AG08396 (cell line): ENCODE data around the gene PAQR7.

Source experiments
- DNase-seq: peaks from one replicate; pipeline ENCODE4 v3.0.0; 2012; ENCODE audit warnings: low spot score, mixed read lengths

PAQR7 gene

GRCh38 chr1:25902462-25902861 is 27.0 kb upstream of the PAQR7 start:
- no peak for DNase-seq

- DNase-seq, result no peak
These were observed 24.7 kb upstream of the PAQR7 start for GRCh38 chr1:25900219-25900618.

GRCh38 chr1:25899792-25900191 is 24.3 kb upstream of the PAQR7 start:
- no peak for DNase-seq

- DNase-seq, result no peak
These were observed 22.9 kb upstream of the PAQR7 start for GRCh38 chr1:25898223-25899015.

GRCh38 chr1:25897754-25898153 is 22.2 kb upstream of the PAQR7 start:
- no peak for DNase-seq

- no peak for DNase-seq
These were observed 20.8 kb upstream of the PAQR7 start for GRCh38 chr1:25896266-25896665.

- peak; percentile 94 for DNase-seq
These were observed 20.0 kb upstream of the PAQR7 start for GRCh38 chr1:25895365-25895990.

GRCh38 chr1:25893116-25893515 is 17.6 kb upstream of the PAQR7 start:
- no peak for DNase-seq

- no peak for DNase-seq
These were observed 16.1 kb upstream of the PAQR7 start for GRCh38 chr1:25891606-25892005.

GRCh38 chr1:25890239-25891034 is 14.9 kb upstream of the PAQR7 start:
- no peak for DNase-seq

GRCh38 chr1:25889470-25889869 is 14.0 kb upstream of the PAQR7 start:
- DNase-seq, result no peak

- DNase-seq, result no peak
These were observed 13.0 kb upstream of the PAQR7 start for GRCh38 chr1:25888426-25888987.

- no peak for DNase-seq
These were observed 10.1 kb upstream of the PAQR7 start for GRCh38 chr1:25885602-25886001.

- DNase-seq, result no peak
These were observed 5.8 kb upstream of the PAQR7 start for GRCh38 chr1:25881266-25881665.

- DNase-seq, result no peak
These were observed 5.0 kb upstream of the PAQR7 start for GRCh38 chr1:25880518-25880917.

GRCh38 chr1:25879675-25880074 is 4.2 kb upstream of the PAQR7 start:
- no peak for DNase-seq

- DNase-seq, result no peak
These were observed 3.2 kb upstream of the PAQR7 start for GRCh38 chr1:25878690-25879089.

GRCh38 chr1:25877155-25877554 is 1.6 kb upstream of the PAQR7 start:
- no peak for DNase-seq

- DNase-seq, result no peak
These were observed 1.2 kb upstream of the PAQR7 start for GRCh38 chr1:25876693-25877077.

GRCh38 chr1:25875856-25876692 is 566 bp upstream of the PAQR7 start:
- no peak for DNase-seq

- no peak for DNase-seq
These were observed 814 bp downstream of the PAQR7 start for GRCh38 chr1:25874635-25875153.
